ENCODE data around the gene CASQ2.
"Not testable (repeated sequence)": the region's sequence is repeated elsewhere in the genome, so short reads cannot be mapped to it uniquely, and the experiment has no call there.

The CASQ2 gene

DNA sequence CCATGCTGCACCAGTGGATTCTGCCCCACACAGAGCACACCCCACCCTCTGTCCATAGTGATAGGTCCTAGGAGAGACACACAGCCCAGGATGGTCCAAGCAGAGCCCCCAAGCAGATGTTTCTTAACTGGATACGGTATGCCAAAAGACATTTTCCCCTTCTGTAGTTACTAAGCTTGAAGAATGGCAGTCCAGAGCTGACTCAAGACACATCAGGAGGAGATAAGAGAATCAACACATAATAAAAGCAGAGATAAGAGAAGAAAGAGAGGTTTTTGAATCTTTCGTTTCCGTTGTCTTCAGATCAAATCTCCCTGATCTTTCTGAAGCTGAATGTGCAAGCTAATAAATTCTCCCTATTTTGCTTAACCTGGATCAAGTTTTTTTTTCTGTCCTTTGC, 21.8 kb upstream of the CASQ2 start:
- in situ Hi-C loops (cut with MboI; ENCODE audit: low pct_unique_long_range_greater_than_20kb, low sequenced_read_pairs, unreplicated experiment): no loop called here
- TF ChIP-seq, protein P1, sequence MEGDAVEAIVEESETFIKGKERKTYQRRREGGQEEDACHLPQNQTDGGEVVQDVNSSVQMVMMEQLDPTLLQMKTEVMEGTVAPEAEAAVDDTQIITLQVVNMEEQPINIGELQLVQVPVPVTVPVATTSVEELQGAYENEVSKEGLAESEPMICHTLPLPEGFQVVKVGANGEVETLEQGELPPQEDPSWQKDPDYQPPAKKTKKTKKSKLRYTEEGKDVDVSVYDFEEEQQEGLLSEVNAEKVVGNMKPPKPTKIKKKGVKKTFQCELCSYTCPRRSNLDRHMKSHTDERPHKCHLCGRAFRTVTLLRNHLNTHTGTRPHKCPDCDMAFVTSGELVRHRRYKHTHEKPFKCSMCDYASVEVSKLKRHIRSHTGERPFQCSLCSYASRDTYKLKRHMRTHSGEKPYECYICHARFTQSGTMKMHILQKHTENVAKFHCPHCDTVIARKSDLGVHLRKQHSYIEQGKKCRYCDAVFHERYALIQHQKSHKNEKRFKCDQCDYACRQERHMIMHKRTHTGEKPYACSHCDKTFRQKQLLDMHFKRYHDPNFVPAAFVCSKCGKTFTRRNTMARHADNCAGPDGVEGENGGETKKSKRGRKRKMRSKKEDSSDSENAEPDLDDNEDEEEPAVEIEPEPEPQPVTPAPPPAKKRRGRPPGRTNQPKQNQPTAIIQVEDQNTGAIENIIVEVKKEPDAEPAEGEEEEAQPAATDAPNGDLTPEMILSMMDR (IDR thresholded peaks at IDR 0.05; ENCODE audit: extremely low read depth, insufficient read depth, missing control alignments): no peak
- DNase-seq (ENCODE audit: low spot score): no peak

DNA sequence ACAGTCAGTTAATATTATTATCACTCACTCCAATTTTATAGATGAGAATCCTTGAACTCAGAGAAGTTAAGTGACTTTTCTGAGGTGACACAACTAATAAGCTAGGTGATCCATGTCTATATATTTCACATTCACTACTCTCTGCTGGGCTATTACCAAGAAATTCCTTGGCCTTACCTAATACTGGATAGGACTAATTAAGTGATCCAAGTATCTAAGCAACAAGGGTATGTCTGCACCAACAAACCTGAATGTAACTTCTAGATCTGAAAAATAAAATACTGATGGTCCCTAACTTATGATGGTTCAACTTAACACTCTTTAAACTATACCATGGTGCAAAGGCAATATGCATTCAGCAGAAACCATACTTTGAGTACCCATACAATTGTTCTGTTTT, 14.8 kb upstream of the CASQ2 start:
- TF ChIP-seq, protein P1 (IDR thresholded peaks at IDR 0.05; ENCODE audit: extremely low read depth, insufficient read depth, missing control alignments): no peak
- no peak for DNase-seq (ENCODE audit: low spot score)
- in situ Hi-C loops (cut with MboI; ENCODE audit: low pct_unique_long_range_greater_than_20kb, low sequenced_read_pairs, unreplicated experiment): no loop called here

DNA sequence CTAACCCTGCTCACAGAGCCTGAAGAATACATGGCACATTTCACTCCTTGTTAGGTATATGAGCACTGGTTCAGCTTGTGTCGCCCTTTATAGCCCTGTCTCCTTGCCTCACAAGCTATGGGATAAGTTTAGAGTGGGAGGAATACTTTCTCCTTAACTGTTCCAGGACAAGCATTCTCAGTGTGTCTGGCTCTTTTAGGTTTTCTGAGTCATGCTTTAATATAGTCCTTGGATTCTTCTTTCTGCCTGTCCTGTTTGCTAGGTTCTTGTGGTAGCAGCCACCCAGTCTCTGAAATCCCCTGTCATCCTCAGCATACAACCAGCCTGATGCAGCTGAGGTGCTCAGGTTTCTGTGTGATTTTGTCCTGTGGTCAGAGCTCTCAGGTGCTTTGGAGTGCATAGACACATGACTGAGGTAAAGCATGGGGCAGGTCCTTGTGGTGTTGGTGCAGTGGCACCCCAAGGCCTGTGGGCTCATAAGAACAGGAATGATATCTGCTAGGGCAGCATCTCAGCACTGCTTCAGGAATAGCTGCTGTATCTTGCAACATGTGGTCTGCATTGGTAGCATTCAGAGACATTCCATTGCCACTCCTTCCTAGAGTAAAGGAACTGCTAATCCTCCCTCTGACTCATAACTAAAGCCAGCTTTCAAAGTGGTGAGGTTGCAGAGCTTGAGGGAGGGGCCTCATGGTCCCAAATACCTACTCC, 14.2 kb upstream of the CASQ2 start:
- no peak for DNase-seq (ENCODE audit: low spot score)
- TF ChIP-seq, protein P1 (IDR thresholded peaks at IDR 0.05; ENCODE audit: extremely low read depth, insufficient read depth, missing control alignments): no peak

DNA sequence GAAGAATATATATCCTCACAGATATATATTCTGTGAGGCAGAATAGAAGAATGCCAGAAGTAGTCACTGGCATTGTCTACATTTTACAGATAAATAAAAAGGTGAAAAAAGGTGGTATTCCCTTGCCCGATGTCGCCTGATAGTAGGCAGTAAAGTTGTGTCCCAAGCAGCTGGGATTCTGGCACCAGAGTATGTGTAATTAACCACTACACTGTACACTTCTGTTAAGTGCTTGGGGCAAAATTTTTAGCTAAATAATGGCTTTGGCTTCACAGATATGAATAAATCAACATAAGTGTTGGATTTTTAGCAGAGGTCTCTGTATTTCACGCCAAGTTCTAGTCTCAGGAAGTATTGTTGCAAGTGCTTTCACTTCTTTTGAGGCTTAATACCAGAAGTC, 13.3 kb upstream of the CASQ2 start:
- TF ChIP-seq, protein P1 (IDR thresholded peaks at IDR 0.05; ENCODE audit: extremely low read depth, insufficient read depth, missing control alignments): no peak
- DNase-seq (ENCODE audit: low spot score): no peak
- in situ Hi-C loops (cut with MboI; ENCODE audit: low pct_unique_long_range_greater_than_20kb, low sequenced_read_pairs, unreplicated experiment): no loop called here

More for the DNA sequence above, 14.2 kb upstream of the CASQ2 start:
- in situ Hi-C loops (cut with MboI; ENCODE audit: low pct_unique_long_range_greater_than_20kb, low sequenced_read_pairs, unreplicated experiment): no loop called here

DNA sequence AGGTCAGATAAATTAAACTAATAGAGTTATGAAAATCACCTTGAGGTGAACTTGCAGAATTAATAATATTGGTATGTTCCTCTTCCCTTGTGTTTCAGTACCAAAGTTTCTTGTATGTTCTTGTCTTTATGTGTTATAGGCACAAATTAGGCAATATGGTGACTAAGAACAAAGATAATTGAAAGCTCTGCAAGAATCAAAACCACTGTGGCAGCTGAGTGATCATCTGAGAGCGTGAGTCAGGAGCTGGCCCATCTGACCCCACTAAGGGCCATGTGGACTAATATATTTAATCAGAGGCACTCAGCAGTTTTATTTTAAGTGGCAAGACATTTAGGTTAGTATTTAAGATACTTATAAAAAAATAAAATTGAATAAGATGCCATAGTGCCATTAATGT, 12.8 kb upstream of the CASQ2 start:
- TF ChIP-seq, protein P1 (IDR thresholded peaks at IDR 0.05; ENCODE audit: extremely low read depth, insufficient read depth, missing control alignments): no peak
- in situ Hi-C loops (cut with MboI; ENCODE audit: low pct_unique_long_range_greater_than_20kb, low sequenced_read_pairs, unreplicated experiment): no loop called here
- DNase-seq (ENCODE audit: low spot score): no peak

DNA sequence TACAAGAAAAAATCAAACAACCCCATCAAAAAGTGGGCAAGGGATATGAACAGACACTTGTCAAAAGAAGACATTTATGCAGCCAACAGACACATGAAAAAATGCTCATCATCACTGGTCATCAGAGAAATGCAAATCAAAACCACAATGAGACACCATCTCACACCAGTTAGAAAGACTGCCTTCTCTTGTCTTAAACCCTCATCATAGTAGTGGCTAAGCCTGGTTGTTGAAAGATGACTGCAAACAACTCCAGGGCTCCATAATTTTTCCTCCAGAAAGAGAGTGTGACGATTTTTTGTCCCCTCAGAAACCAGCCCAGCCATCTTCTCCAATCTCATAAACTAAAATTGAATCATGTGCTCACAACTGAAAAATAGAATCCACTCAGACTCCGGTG, 12.1 kb upstream of the CASQ2 start:
- DNase-seq (ENCODE audit: low spot score); in situ Hi-C loops (cut with MboI; ENCODE audit: low pct_unique_long_range_greater_than_20kb, low sequenced_read_pairs, unreplicated experiment): not testable (repeated sequence)

DNA sequence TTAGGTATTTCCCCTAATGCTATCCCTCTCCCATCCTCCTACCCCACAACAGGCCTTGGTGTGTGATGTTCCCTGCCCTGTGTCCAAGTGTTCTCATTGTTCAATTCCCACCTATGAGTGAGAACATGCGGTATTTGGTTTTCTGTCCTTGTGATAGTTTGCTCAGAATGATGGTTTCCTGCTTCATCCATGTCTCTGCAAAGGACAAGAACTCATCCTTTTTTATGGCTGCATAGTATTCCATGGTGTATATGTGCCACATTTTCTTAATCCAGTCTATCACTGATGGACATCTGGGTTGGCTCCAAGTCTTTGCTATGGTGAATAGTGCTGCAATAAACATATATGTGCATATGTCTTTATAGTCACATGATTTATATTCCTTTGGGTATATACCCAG, 10.6 kb upstream of the CASQ2 start:
- in situ Hi-C loops (cut with MboI; ENCODE audit: low pct_unique_long_range_greater_than_20kb, low sequenced_read_pairs, unreplicated experiment): loop anchor here (10.0 kb wide), 1 partner anchor 174 kb away; no protein-coding TSS in a partner anchor

More for the DNA sequence above, 10.6 kb upstream of the CASQ2 start:
- DNase-seq (ENCODE audit: low spot score): not testable (repeated sequence)

Measured in GM13977 (cell line).